ENCODE results near the gene SNN. TPM values are rescaled to one million over a fixed set of nuclear protein-coding genes. Genes with fewer than 3 reads are reported as not detected.

Gene SNN
- total RNA-seq, 1 experiment from 2014 or later = 12.6 TPM

DNA sequence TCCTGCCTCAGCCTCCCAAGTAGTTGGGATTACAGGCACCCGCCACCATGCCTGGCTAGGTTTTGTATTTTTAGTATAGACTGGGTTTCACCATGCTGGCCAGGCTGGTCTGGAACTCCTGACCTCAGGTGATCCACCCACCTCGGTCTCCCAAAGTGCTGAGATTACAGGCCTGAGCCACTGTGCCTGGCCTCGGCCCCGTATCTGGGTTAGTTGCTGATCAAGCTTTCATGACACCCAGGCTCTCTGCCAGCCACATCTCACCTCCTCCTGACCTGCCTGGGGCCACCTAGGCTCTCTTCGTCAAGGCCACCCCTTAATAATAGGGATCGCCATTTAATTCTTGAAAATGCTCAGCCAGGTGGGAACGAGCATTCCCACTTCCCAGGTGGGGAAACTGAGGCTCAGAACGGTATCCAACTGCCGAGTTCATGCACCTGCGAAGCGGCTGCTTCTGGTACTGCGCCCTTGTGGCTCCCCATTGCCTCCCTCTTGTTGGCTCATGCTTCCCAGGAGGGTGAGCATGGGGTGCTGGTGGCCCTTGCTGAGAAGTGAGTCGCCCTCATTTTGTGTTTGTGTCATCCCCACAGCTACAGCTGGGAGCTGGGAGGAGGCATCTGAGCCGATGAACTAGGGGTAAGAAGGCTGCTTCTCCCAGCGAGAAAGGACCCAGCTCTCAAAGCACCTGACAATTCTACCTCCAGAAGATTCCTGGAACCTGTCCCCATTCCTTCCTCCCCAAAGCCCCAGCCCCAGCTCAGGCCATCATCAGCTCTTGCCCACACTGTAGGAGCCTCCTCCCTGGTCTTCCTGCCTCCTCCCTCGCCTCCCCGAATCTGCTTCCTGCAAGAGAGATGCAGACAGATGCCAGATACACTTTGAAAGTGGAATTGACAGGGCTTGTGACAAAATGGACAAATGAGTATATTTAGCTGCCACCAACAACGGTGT is 17.3 kb upstream of the SNN start:
- POLR2A ChIA-PET (ENCODE audit: unreplicated experiment) = no interaction called here

DNA sequence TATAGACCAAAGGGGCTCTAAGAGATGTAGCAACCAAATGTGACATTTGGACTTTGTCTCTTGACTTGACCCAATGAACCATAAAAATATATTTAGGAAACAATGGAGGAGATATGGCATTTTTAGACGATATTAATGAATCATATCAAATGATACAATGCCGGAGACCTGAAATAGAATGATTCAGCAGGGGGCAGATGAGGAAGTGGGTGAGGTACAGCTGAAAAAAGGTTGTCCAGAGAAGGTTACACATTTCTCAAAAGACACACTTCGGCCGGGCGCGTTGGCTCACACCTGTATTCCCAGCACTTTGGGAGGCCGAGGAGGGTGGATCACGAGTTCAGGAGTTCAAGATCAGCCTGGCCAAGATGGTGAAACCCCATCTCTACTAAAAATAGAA is 16.5 kb upstream of the SNN start:
- Histone ChIP-seq H3K27me3 (ENCODE audit: insufficient read depth, low read depth) (no peaks in the 10 kb centered on the region), H3K36me3 (ENCODE audit: low read depth) (no peaks in the 10 kb centered on the region), H3K4me3 (no peak overlapping the region), H3K27ac (no peak overlapping the region), H3K79me2 (ENCODE audit: low read depth) (no peaks in the 10 kb centered on the region), H3F3A (ENCODE audit: insufficient read depth, low read depth) (no peaks in the 10 kb centered on the region), H3K4me2 (no peak overlapping the region), H4K20me1 (ENCODE audit: insufficient read depth) (no peaks in the 10 kb centered on the region), H3K4me1 (replicated peaks; ENCODE audit: insufficient read depth) (no peaks in the 10 kb centered on the region), H3K9me3 (ENCODE audit: insufficient read depth, low read depth) (no peaks in the 10 kb centered on the region), H2AFZ (no peak overlapping the region), H3K9me2 (ENCODE audit: insufficient read depth) (no peaks in the 10 kb centered on the region)
- BruUV-seq (replicated peaks) = no TSS peak
- TF ChIP-seq, protein P1, sequence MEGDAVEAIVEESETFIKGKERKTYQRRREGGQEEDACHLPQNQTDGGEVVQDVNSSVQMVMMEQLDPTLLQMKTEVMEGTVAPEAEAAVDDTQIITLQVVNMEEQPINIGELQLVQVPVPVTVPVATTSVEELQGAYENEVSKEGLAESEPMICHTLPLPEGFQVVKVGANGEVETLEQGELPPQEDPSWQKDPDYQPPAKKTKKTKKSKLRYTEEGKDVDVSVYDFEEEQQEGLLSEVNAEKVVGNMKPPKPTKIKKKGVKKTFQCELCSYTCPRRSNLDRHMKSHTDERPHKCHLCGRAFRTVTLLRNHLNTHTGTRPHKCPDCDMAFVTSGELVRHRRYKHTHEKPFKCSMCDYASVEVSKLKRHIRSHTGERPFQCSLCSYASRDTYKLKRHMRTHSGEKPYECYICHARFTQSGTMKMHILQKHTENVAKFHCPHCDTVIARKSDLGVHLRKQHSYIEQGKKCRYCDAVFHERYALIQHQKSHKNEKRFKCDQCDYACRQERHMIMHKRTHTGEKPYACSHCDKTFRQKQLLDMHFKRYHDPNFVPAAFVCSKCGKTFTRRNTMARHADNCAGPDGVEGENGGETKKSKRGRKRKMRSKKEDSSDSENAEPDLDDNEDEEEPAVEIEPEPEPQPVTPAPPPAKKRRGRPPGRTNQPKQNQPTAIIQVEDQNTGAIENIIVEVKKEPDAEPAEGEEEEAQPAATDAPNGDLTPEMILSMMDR (conservative IDR thresholded peaks at IDR 0.05) = no peak
- no peak for TF ChIP-seq EZH2 (IDR thresholded peaks at IDR 0.05; ENCODE audit: low read depth)
- DNase-seq = no peak
- POLR2A ChIA-PET (ENCODE audit: unreplicated experiment) = interaction anchor here (0.6 kb wide), 1 partner anchor 12 kb away, joined by 4 read pairs; no protein-coding TSS in a partner anchor
- CTCF ChIA-PET = no interaction called here
- intact Hi-C loops (cut with micrococcal nuclease; ENCODE audit: unreplicated experiment) = no loop called here

More for the DNA sequence above, 17.3 kb upstream of the SNN start:
- no peak for TF ChIP-seq EZH2 (IDR thresholded peaks at IDR 0.05; ENCODE audit: low read depth)
- TF ChIP-seq, protein P1 (conservative IDR thresholded peaks at IDR 0.05) = no peak
- intact Hi-C loops (cut with micrococcal nuclease; ENCODE audit: unreplicated experiment) = no loop called here
- no peaks in the 10 kb centered on the region for H3K27me3 ChIP-seq (ENCODE audit: insufficient read depth, low read depth)
- H3F3A ChIP-seq (ENCODE audit: insufficient read depth, low read depth) = no peaks in the 10 kb centered on the region
- no peaks in the 10 kb centered on the region for H3K79me2 ChIP-seq (ENCODE audit: low read depth)
- BruUV-seq (replicated peaks) = no TSS peak
- CTCF ChIA-PET = interaction anchor here (0.7 kb wide), 1 partner anchor 38 kb away, joined by 3 read pairs; no protein-coding TSS in a partner anchor
- H3K4me3 ChIP-seq = no peak overlapping the region
- H2AFZ ChIP-seq = no peak overlapping the region
- H3K4me1 ChIP-seq (replicated peaks; ENCODE audit: insufficient read depth) = no peaks in the 10 kb centered on the region
- no peak overlapping the region for H3K4me2 ChIP-seq
- no peaks in the 10 kb centered on the region for H4K20me1 ChIP-seq (ENCODE audit: insufficient read depth)
- H3K27ac ChIP-seq = no peak overlapping the region
- no peak for DNase-seq
- H3K9me3 ChIP-seq (ENCODE audit: insufficient read depth, low read depth) = no peaks in the 10 kb centered on the region
- no peaks in the 10 kb centered on the region for H3K36me3 ChIP-seq (ENCODE audit: low read depth)
- H3K9me2 ChIP-seq (ENCODE audit: insufficient read depth) = no peaks in the 10 kb centered on the region

DNA sequence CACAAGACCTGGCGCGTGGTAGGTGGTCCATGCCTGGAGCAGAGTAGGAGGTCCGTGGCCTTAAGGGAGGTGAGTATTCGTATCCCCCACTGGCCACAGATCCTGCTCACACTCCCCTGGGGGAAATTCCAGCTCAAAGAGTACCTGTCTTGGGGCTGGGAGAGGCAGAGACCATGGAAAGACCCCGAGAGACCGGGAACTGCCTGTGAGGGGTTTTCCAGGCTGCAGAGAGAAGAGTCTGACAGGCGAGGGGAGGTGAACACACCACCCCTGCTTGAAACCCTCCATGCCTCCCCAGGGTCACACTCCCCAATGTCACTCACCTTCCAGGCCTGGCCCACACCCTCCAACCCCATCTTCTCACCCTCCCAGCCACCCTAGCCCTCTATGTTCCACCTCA is 12.6 kb upstream of the SNN start:
- intact Hi-C loops (cut with micrococcal nuclease; ENCODE audit: unreplicated experiment) = no loop called here
- Histone ChIP-seq H3K79me2 (ENCODE audit: low read depth) (no peaks in the 10 kb centered on the region), H3K27ac (no peak overlapping the region), H3K9me2 (ENCODE audit: insufficient read depth) (no peaks in the 10 kb centered on the region), H2AFZ (no peak overlapping the region), H3K36me3 (ENCODE audit: low read depth) (no peaks in the 10 kb centered on the region), H3K4me2 (no peak overlapping the region), H3K27me3 (ENCODE audit: insufficient read depth, low read depth) (no peaks in the 10 kb centered on the region), H3K9me3 (ENCODE audit: insufficient read depth, low read depth) (no peaks in the 10 kb centered on the region), H3K4me1 (replicated peaks; ENCODE audit: insufficient read depth) (no peaks in the 10 kb centered on the region), H4K20me1 (ENCODE audit: insufficient read depth) (no peaks in the 10 kb centered on the region), H3K4me3 (no peak overlapping the region), H3F3A (ENCODE audit: insufficient read depth, low read depth) (no peaks in the 10 kb centered on the region)
- TF ChIP-seq EZH2 (IDR thresholded peaks at IDR 0.05; ENCODE audit: low read depth) = no peak
- TF ChIP-seq, protein P1 (conservative IDR thresholded peaks at IDR 0.05) = no peak
- no TSS peak for BruUV-seq (replicated peaks)
- no peak for DNase-seq
- ChIA-PET CTCF (interaction anchor here (0.6 kb wide), 1 partner anchor 161 kb away, joined by 3 read pairs; no protein-coding TSS in a partner anchor), POLR2A (ENCODE audit: unreplicated experiment) (no interaction called here)
